Stomach (tissue), 4 donors: ENCODE results near the gene CCL22.

Experiments
- EP300 ChIP-seq: sonication (generic); formaldehyde crosslinking; IDR thresholded peaks from one replicate; pipeline ENCODE4 v1.6.1; 2017; ENCODE audit warnings: antibody characterized with exemption
- POLR2A ChIP-seq, 4 donors: fragments of 450-650 bp; IDR thresholded peaks; one replicate each; pipeline ENCODE4 v1.6.1; 2016; ENCODE audit warnings: antibody characterized with exemption in 4 of 4, control low read depth in 2 of 4, mild to moderate bottlenecking in 1 of 4, moderate library complexity in 1 of 4
- POLR2AphosphoS5 ChIP-seq, 3 donors: sonication (generic); formaldehyde crosslinking; IDR thresholded peaks; one replicate each; pipeline ENCODE4 v1.6.1; 2016; ENCODE audit warnings: antibody characterized with exemption in 3 of 3
- TF ChIP-seq, protein P1 (sequence below), 7 experiments: fragments of 450-650 bp in 4 of 7; fragments of 200-600 bp in 3 of 7; sonication (generic) in 3 of 7; IDR thresholded peaks; one replicate each; pipeline ENCODE4 v1.5.1; 2016 to 2019; ENCODE audit warnings: antibody characterized with exemption in 7 of 7, control low read depth in 2 of 7, mild to moderate bottlenecking in 1 of 7

GRCh38 chr16:57348327-57348726, 10.3 kb upstream of the CCL22 start:
- TF ChIP-seq, protein P1, sequence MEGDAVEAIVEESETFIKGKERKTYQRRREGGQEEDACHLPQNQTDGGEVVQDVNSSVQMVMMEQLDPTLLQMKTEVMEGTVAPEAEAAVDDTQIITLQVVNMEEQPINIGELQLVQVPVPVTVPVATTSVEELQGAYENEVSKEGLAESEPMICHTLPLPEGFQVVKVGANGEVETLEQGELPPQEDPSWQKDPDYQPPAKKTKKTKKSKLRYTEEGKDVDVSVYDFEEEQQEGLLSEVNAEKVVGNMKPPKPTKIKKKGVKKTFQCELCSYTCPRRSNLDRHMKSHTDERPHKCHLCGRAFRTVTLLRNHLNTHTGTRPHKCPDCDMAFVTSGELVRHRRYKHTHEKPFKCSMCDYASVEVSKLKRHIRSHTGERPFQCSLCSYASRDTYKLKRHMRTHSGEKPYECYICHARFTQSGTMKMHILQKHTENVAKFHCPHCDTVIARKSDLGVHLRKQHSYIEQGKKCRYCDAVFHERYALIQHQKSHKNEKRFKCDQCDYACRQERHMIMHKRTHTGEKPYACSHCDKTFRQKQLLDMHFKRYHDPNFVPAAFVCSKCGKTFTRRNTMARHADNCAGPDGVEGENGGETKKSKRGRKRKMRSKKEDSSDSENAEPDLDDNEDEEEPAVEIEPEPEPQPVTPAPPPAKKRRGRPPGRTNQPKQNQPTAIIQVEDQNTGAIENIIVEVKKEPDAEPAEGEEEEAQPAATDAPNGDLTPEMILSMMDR (IDR thresholded peaks at IDR 0.05) = no peak
- TF ChIP-seq POLR2A (IDR thresholded peaks at IDR 0.05) (no peak), EP300 (no peak), POLR2AphosphoS5 (IDR thresholded peaks at IDR 0.05) (no peak)
